ENCODE results near the gene TMIGD3.

DNA sequence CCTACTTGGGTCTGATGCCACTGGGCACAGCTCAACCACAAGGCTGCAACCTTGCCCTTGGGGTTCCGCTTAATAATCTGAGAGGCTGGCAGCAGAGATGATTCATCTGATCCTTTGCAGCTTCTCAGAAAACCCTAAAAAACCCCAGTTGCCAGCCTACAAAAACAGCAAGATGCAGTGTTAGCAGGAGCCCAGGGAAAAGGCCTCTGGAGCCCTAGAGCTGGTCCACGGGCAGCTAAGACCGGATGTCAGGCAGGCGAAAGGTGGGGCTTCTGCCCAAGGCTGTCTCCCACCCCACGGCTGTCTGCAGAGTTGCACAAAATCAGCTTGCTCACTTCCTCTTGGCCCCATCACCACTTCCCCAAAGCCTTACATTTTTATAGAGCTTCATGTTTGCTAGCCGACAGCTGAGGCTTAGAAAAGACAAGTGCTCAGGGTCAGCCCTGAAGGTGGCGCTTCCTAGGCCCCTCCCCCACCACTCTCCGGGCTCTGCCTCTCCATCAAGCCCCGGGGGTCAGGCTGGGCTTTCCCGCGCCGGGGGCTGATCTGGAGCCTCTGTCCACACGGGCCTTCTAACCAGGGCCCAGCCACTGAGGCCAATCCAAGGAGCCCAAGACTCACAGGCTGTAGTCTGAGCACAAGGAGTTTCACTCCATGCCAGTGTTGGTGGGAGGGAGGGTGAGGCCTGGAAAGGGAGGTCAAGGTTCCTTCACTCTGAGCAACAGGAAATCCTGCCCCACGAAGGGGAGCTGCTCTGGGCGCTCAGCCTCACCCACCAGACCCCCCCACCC is 4.2 kb upstream of the TMIGD3 start:
- TF ChIP-seq, protein P1, sequence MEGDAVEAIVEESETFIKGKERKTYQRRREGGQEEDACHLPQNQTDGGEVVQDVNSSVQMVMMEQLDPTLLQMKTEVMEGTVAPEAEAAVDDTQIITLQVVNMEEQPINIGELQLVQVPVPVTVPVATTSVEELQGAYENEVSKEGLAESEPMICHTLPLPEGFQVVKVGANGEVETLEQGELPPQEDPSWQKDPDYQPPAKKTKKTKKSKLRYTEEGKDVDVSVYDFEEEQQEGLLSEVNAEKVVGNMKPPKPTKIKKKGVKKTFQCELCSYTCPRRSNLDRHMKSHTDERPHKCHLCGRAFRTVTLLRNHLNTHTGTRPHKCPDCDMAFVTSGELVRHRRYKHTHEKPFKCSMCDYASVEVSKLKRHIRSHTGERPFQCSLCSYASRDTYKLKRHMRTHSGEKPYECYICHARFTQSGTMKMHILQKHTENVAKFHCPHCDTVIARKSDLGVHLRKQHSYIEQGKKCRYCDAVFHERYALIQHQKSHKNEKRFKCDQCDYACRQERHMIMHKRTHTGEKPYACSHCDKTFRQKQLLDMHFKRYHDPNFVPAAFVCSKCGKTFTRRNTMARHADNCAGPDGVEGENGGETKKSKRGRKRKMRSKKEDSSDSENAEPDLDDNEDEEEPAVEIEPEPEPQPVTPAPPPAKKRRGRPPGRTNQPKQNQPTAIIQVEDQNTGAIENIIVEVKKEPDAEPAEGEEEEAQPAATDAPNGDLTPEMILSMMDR (IDR thresholded peaks at IDR 0.05), result no peak
- TF ChIP-seq POLR2A (IDR thresholded peaks at IDR 0.05) (no peak), EP300 (IDR thresholded peaks at IDR 0.05) (no peak), POLR2AphosphoS5 (IDR thresholded peaks at IDR 0.05) (no peak)

Measured in gastroesophageal sphincter (tissue), 3 donors.